Measurements from ENCODE around the gene WDR87. TPM values are rescaled to one million over a fixed set of nuclear protein-coding genes. Genes with fewer than 3 reads are reported as not detected.

WDR87 gene
- total RNA-seq, 1 donor from 2014 or later: not detected

DNA sequence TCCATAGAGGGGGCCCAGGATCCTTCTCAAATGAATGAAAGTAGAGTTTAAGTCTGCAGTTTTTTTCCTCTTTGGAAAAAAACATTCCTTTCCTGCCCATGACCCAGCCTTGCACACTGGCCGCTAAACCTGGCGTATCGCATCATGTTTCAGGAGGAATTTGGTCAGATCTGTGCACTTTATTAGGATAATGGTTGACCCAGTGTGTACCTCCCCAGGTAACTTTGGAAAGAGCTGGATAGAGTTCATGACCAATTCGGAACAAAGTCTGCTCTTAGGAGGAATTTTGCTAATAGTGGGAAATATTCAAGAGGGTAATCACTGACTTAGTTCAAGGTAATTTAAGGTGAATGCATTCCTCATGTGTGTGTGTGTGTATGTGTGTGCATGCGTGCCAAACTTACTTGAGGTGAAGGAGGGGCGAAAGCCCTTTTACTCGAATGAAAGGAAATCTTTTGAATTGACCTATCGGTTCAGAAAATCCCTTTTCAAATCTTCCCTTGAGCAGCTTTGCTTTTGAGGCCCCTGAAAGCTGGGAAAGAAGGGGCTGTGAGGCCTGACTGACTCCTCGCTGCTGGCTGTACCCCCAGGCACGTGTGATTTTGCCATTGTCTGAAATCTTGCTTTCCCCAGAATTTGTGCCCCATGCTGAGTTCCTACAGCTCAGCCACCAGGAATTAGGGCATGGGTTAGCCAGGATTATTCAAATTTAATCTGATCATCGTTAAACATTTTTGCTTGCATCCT lies 47.0 kb upstream of the WDR87 start:
- no peaks in the 10 kb centered on the region for H3K9me3 Mint-ChIP-seq (ENCODE audit: unreplicated experiment)
- H3K4me3 Mint-ChIP-seq (ENCODE audit: unreplicated experiment): no peak overlapping the region
- no peak for TF ChIP-seq CTCF (IDR thresholded peaks at IDR 0.05; ENCODE audit: unreplicated experiment)
- no peaks in the 10 kb centered on the region for H3K27me3 Mint-ChIP-seq (ENCODE audit: unreplicated experiment)
- peaks cover 10% of the 10 kb centered on the region for H3K4me1 Mint-ChIP-seq (ENCODE audit: unreplicated experiment)
- H3K27ac Mint-ChIP-seq (ENCODE audit: unreplicated experiment): no peak overlapping the region
- H3K36me3 Mint-ChIP-seq (ENCODE audit: low read depth, unreplicated experiment): no peaks in the 10 kb centered on the region
- DNase-seq (ENCODE audit: low spot score): no peak

DNA sequence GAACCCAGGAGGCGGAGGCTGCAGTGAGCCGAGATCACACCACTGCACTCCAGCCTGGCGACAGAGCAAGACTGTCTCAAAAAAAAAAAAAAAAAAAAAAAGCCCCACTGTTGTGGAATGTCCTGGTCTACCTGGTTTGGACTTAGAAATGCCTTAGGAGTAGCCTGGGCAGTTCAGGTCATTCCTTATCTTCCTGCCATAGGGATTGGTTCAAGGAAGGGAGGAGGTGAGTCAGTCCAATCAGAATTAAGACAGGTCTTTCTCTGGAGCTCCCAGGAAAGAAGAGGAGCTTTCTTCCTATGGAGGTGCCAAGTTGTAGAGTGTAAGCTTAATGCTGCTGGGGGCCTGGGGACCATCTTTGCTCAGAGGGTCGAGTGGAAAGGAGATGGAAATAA lies 45.4 kb upstream of the WDR87 start:
- no peak overlapping the region for H3K4me3 Mint-ChIP-seq (ENCODE audit: unreplicated experiment)
- H3K36me3 Mint-ChIP-seq (ENCODE audit: low read depth, unreplicated experiment): no peaks in the 10 kb centered on the region
- no peak overlapping the region for H3K27ac Mint-ChIP-seq (ENCODE audit: unreplicated experiment)

DNA sequence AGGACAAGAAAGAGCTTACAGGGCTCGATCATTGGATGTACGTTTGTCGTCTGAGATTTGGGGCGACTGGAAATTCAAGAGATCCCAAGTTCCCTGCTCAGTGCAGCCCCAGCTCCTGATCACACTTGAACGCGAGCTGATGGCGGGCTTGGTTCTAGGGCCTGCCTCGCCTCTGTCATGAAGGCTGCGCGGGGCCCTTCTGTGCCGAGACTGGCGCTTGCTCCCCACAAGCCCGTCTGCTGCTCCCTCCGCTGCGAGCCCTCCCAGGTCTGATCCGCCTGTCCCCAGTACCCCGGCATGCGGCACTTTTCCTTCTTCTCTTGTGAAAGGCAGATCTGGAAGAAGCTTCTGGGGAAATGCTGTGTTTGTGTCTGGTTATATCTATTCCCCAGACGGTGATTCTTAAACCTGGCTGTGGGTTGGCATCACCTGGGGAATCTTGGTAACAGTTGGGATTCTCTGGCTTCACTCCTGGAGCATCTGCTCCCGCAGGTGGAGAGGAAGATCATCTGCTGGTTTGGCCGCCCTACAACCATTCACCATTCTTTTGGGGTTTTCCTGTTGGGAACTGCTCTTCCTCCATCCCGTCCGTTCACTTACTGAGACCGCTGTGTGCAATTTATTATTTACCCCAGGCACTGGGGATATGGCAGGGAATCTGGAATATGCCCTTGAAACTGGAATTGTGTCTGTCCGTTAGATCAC lies 44.2 kb upstream of the WDR87 start:
- H3K9me3 Mint-ChIP-seq (ENCODE audit: unreplicated experiment): no peaks in the 10 kb centered on the region
- no peak overlapping the region for H3K27ac Mint-ChIP-seq (ENCODE audit: unreplicated experiment)
- H3K27me3 Mint-ChIP-seq (ENCODE audit: unreplicated experiment): no peaks in the 10 kb centered on the region
- DNase-seq (ENCODE audit: low spot score): no peak
- H3K4me1 Mint-ChIP-seq (ENCODE audit: unreplicated experiment): peaks cover 10% of the 10 kb centered on the region
- TF ChIP-seq CTCF (IDR thresholded peaks at IDR 0.05; ENCODE audit: unreplicated experiment): no peak
- H3K36me3 Mint-ChIP-seq (ENCODE audit: low read depth, unreplicated experiment): no peaks in the 10 kb centered on the region
- no peak overlapping the region for H3K4me3 Mint-ChIP-seq (ENCODE audit: unreplicated experiment)

More for the DNA sequence above, 45.4 kb upstream of the WDR87 start:
- no peaks in the 10 kb centered on the region for H3K27me3 Mint-ChIP-seq (ENCODE audit: unreplicated experiment)
- H3K9me3 Mint-ChIP-seq (ENCODE audit: unreplicated experiment): no peaks in the 10 kb centered on the region
- DNase-seq (ENCODE audit: low spot score): no peak
- peaks cover 10% of the 10 kb centered on the region for H3K4me1 Mint-ChIP-seq (ENCODE audit: unreplicated experiment)
- no peak for TF ChIP-seq CTCF (IDR thresholded peaks at IDR 0.05; ENCODE audit: unreplicated experiment)

GRCh38 chr19:37948362-37948761 lies 42.0 kb upstream of the WDR87 start:
- Mint-ChIP-seq H3K4me3 (ENCODE audit: unreplicated experiment) (no peak overlapping the region), H3K4me1 (ENCODE audit: unreplicated experiment) (peaks cover 10% of the 10 kb centered on the region), H3K36me3 (ENCODE audit: low read depth, unreplicated experiment) (no peaks in the 10 kb centered on the region), H3K27ac (ENCODE audit: unreplicated experiment) (no peak overlapping the region), H3K9me3 (ENCODE audit: unreplicated experiment) (no peaks in the 10 kb centered on the region), H3K27me3 (ENCODE audit: unreplicated experiment) (no peaks in the 10 kb centered on the region)
- TF ChIP-seq CTCF (IDR thresholded peaks at IDR 0.05; ENCODE audit: unreplicated experiment): no peak
- no peak for DNase-seq (ENCODE audit: low spot score)

DNA sequence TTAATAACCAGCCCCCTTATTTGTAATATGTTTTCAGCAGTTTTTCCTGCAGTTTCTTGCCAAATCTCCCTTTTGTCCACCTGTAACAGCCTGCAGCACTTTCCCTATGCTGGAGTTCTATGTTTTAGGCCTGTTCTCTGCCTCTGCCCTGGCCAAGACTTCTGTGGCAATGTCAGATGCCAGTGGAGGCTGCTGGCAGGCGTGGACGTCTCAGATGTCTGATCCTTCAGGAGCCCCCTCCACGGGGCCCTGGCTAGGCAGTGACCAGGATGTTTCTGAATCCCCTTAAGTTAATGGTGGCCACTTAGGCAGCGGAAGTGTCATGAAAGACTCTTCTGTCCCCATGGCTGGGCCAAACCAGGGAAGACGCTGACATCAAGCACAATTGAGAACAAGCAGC lies 41.4 kb upstream of the WDR87 start:
- Mint-ChIP-seq H3K36me3 (ENCODE audit: low read depth, unreplicated experiment) (no peaks in the 10 kb centered on the region), H3K4me1 (ENCODE audit: unreplicated experiment) (peaks cover 10% of the 10 kb centered on the region), H3K27ac (ENCODE audit: unreplicated experiment) (no peak overlapping the region), H3K27me3 (ENCODE audit: unreplicated experiment) (no peaks in the 10 kb centered on the region), H3K4me3 (ENCODE audit: unreplicated experiment) (no peak overlapping the region), H3K9me3 (ENCODE audit: unreplicated experiment) (no peaks in the 10 kb centered on the region)
- no peak for TF ChIP-seq CTCF (IDR thresholded peaks at IDR 0.05; ENCODE audit: unreplicated experiment)
- DNase-seq (ENCODE audit: low spot score): no peak

All from endothelial cell (in vitro differentiated cells).